Measurements from ENCODE around the gene DUSP22.

GRCh38 chr6:247351-247750 is 44.9 kb upstream of the DUSP22 start:
- no peak for TF ChIP-seq EZH2 (IDR thresholded peaks at IDR 0.05; ENCODE audit: borderline replicate concordance, low read depth, low read length, severe bottlenecking)
- no peak for TF ChIP-seq CTCF (IDR thresholded peaks at IDR 0.05; ENCODE audit: borderline replicate concordance, extremely low read depth, low read length, poor library complexity, severe bottlenecking)

All from DND-41 (cell line).